GM21447 (cell line): ENCODE results near the gene LYSMD1.
"Not testable (repeated sequence)": the region's sequence is repeated elsewhere in the genome, so short reads cannot be mapped to it uniquely, and the experiment has no call there.

ENCODE experiments used
- ATAC-seq: cut with Tn5 transposase; IDR thresholded peaks from one replicate; pipeline ENCODE4 v1.9.1; 2021; ENCODE audit not compliant: unreplicated experiment

LYSMD1 gene, protein sequence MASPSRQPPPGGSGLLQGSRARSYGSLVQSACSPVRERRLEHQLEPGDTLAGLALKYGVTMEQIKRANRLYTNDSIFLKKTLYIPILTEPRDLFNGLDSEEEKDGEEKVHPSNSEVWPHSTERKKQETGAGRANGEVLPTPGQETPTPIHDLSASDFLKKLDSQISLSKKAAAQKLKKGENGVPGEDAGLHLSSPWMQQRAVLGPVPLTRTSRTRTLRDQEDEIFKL

GRCh38 chr1:151165738-151166504 lies at the start of gene LYSMD1, which contains the start of gene SCNM1:
Gene LYSMD1, minus strand, starts transcription at chr1:151165902. Its CDS starts 644 bp downstream, at chr1:151165258.
Gene SCNM1, plus strand, starts transcription at chr1:151166144. Its CDS starts 9 bp downstream, at chr1:151166153.
- ATAC-seq, result peak; percentile 86

DNA sequence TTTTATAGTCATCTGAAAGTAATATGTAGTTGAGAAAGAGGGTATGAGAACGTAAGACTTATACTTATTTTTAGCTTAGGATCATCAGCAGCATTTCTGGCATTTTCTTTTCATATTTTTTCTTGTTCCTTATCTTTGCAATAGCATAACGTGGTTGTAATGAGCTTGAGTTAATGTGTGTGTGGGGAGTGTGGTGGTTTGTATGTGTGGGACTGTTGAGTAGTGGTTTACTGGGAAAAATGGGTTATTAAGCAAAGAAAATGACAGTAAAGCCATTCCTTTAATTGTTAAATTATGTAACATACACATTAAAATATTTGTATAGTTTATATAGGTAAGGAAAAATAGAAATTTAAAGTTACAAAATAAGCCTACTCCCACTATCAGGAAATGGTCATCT lies 47.9 kb upstream of the LYSMD1 start:
- no peak for ATAC-seq

DNA sequence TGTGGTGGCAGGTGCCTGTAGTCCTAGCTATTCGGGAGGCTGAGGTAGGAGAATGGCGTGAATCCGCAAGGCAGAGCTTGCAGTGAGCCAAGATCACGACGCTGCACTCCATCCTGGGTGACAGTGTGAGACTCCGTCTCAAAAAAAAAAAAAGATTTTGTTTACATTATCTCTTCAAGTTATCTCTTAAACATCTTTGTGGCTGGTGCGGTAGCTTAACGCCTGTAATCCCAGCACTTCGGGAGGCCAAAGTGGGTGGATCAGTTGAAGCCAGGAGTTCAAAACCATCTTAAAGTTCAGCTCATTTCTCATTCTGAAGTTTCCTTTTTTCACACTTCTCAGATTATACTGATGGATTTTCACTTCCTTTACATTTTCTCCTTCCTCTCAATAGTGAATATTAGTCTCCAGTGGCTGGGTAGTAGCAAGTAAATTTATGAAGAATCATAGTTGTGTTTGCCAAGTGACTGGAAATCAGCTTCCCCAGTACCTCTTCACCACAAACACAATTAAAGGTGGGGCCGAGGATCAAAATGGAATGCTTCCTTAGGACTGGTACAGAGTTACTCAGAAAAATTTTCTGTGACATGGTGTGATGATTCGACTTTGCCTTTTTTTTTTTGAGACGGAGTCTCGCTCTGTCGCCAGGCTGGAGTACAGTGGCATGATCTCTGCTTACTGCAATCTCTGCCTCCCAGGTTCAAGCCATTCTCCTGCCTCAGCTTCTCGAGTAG lies 46.4 kb upstream of the LYSMD1 start:
- ATAC-seq, result no peak

GRCh38 chr1:151210830-151211229 lies 45.1 kb upstream of the LYSMD1 start:
- ATAC-seq, result no peak

DNA sequence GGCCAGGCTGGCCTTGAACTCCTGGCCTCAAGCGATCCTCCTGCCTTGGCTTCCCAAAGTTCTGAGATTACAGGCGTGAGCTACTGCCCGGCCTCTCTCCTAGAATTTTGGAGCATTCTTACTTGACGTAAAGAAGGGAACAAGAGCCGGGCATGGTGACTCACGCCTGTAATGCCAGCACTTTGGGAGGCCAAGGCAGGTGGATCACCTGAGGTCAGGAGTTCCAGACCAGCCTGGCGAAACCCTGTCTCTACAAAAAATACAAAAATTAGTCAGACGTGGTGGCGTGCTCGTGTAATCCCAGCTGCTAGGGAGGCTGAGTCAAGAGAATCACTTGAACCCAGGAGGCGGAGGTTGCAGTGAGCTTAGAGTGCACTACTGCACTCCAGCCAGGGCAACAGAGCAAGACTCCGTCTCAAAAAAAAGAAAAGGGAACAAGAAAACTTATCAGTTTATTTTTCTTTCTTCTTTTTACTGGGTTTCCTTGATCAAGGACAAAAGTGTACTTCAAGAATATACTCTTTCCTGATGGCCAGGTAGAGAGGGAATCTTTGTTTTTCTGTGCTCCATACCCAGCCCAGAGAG lies 39.8 kb upstream of the LYSMD1 start:
- not testable (repeated sequence) for ATAC-seq

- no peak for ATAC-seq
Observed at GRCh38 chr1:151199873-151200581, 34.3 kb upstream of the LYSMD1 start.

DNA sequence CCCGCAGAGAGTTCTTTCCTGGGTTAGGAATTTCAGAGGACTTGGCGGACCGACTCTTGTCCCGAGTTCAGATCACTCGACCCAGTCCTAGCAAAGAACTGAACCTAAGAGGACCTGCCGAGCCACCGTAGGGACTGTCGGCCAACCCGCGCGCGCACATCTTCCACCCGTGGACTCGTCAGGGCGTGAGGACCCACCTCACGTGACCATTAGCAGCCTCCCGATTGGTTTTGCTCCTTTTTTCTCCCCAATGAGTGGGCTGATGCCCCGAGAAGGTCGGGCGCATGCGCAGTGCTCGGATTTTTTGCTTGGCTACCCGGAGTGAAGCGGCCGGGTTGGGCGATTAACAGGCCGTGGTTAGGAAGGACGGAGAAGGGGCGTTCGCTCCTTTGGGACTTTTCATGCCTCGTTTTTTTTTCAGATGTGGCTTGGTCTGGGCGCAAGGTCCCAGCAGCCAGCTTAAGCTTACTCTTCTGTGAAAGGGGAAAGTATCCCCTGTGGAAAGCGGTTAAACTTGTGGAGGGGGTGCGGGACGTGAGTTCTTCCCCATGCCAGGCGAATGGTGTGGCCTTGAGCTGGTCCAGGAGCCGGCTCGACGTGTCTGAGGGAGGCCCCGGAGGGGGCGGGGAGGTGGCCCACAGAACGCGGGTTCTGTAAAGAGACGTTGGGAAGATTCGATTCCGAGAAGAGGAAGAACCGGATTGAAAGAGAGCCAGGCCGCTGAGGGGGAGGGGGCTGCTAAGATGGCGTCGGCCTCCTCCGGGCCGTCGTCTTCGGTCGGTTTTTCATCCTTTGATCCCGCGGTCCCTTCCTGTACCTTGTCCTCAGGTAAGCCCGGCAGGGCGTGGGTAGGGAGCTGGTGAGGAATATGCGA lies 32.8 kb upstream of the LYSMD1 start, which contains the start of gene PIP5K1A:
Gene PIP5K1A, plus strand, starts transcription at position 299 of the 874 bp plus-strand sequence. Its CDS starts 445 bp downstream, at position 744.
- ATAC-seq, result peak; percentile 83

GRCh38 chr1:151197863-151198253 lies 32.2 kb upstream of the LYSMD1 start:
- ATAC-seq, result no peak

DNA sequence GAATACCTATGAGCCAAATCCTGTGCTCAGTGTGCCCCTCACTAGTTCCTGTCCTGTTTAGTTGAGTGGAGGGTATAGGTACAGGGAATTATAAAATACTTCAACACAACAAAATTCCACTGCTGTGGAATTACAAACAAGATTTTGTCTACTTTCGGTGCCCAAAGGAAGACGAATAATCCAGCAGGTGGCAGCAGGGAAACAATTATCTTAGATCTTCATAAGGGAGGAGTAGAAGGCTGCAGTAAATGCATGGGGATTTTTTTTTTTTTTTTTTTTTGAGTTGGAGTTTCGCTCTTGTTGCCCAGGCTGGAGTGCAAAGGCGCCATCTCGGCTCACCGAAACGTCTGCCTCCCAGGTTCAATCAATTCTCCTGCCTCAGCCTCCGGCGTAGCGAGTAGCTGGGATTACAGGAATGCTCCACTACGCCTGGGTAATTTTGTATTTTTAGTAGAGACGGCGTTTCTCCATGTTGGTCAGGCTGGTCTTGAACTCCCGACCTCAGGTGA lies 30.6 kb upstream of the LYSMD1 start:
- no peak for ATAC-seq

DNA sequence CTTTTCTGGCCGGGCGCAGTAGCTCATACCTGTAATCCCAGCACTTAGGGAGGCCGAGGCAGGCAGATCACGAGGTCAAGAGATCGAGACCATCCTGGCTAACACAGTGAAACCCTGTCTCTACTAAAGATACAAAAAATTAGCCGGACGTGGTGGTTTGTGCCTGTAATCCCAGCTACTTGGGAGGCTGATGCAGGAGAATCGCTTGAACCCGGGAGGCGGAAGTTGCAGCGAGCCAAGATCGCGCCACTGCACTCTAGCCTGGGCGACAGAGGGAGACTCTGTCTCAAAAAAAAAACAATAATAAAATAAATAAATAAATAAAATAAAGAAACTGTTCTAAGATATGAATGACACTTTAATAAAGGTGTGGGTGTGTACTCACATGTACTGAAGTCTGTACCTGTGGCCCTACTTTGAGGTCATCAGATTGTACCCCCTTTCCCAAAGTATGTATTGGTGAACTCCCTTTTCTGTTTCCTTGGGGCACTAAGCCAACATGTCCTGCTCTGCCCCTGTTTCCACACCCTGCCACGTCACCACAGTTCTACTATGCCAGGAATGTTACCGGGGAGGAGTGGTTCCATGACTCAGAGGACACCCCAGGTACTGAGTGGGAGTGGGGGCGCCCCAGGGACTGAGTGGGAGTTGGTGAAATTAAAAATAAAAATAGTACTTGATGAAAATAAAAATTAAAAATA lies 29.3 kb upstream of the LYSMD1 start:
- not testable (repeated sequence) for ATAC-seq

DNA sequence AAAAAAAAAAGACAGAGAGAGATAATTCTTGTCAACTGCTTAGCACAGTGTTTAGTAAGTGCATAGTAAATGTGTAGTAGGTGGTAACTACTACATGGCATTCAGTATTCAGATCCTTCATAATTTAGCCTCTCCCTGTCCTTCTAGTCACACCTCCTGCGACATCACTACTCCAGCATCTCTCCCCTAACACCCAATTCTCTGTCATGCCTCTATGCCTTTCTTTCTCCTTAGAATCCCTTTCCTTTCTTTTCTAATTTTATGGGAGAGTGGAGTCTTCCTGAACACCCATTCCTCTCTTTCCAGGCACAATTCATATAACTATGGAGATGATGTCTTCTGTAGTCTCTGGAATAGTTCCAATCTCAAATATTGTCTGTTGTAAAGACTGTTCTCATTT lies 28.2 kb upstream of the LYSMD1 start:
- no peak for ATAC-seq

DNA sequence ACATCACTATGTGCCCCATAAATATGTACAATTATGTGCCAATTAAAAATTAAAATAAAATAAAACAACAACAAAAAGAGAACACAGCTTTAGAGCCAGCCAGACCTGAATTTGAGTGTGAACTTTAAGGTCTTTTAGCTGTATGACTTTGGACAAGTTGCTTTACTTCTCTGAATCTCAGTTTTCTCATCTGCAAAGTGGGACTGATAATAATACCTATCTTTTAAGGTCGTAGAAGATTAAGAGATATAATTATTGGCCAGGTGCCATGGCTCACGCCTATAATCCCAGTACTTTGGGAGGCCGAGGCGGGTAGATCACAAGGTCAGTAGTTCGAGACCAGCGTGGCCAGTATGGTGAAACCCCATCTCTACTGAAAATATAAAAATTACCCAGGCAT lies 27.6 kb upstream of the LYSMD1 start:
- no peak for ATAC-seq

DNA sequence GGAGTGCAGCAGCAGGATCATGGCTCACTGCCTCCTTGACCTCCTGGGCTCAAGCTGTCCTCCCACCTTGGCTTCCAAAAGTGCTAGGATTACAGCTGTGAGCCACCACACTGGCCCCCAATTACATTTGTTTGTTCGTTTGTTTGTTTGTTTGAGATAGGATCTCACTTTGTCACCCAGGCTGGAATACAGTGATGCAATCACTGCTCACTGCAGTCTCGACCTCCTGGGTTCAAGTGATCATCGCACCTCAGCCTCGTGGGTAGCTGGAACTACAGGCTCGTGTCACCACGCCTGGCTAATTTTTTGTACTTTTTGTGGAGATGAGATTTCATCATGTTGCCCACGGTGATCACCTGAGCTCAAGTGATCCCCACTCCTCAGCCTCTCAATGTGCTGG lies 26.3 kb upstream of the LYSMD1 start:
- no peak for ATAC-seq

DNA sequence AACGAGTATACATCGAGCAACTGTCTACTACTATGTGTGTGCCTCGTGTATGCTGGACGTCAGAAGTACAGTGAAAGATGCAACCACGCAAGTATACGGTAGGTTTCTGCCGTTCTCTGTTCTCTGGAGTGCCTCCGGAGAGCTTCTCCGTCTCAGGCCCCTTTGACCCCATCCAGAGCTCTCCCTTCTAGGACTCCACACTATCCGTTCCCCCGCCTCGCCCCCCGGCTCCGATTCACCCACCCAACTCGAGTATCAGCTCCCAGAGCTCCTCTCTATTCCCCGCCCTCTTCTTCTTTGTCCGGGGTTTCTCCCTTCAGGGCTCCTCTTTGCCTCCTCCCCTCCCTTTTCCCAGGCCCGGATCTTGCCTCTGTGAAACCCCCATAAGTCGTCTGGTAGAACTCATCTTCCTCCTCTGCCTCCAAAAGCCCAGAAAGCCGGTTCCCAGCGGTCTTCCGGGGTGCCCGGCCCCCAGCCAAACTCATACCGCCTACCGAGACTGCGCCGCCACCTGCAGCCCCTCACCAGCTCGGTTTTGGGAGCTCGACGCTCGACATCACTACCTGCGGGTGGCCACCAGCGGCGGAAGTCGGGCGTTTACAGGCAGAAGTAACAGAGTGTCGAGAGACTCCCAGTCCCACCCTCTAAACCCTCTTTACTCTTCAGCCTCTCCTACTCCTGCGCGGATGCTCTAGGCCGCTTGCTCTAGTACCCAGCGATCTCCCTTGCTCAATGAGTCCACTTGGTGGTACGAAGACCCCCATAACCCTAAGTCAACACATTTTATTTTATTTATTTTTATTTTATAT lies 24.1 kb upstream of the LYSMD1 start, which contains the start of gene VPS72:
Gene VPS72, minus strand, starts transcription at position 561 of the 809 bp plus-strand sequence. Its CDS starts 76 bp downstream, at position 485.
- ATAC-seq, result peak; percentile 82

DNA sequence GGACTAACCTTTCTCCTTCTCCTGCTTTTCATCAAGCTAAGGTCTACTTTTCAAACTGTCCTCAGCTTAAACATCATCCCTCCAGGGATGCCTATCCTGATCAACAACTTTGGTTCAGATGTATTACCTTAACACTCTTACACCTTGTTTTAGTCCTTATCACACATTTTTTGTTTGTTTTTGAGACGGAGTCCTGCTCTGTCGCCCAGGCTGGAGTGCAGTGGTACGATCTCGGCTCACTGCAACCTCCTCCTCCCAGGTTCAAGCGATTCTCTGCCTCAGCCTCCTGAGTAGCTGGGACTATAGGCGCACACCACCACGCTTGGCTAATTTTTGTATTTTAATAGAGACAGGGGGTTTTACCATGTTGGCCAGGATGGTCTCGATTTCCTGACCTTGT lies 23.0 kb upstream of the LYSMD1 start:
- ATAC-seq, result not testable (repeated sequence)

GRCh38 chr1:151187205-151187604 lies 21.5 kb upstream of the LYSMD1 start:
- ATAC-seq, result no peak

GRCh38 chr1:151184211-151184610 lies 18.5 kb upstream of the LYSMD1 start:
- ATAC-seq, result no peak

DNA sequence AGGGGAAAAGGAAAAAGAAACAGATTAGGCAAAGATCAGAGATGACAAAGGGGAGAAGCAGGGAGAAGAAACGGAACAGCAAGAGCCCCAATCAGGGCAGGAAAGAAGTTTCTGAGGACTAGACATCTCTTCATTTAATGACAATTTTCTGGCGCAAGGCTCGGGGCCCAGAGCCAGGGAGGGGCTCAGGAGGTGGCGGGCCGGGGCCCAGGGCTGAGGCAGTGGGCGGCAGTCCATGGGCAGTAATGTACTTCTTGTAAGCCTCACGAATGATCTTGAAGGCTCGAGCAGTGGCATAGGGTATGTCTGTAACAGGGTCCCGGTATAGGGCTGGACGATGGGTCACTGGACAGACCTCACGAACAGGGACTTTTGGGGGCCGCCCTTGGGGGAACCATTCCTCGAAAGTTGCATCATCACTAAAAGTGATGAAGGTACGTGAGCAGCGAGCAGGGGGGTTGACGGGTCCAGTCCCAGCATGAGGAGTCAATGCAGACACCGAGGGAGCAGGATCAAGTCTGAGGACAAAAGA lies 10.9 kb upstream of the LYSMD1 start:
- ATAC-seq, result no peak
